SU-DHL-6 (cell line): Measurements from ENCODE around the gene MARVELD3.
"Not testable (repeated sequence)": the region's sequence is repeated elsewhere in the genome, so short reads cannot be mapped to it uniquely, and the experiment has no call there.

Experiments
- H2AFZ ChIP-seq: fragments of 200-600 bp; sonication (generic); 2 replicates; pipeline ENCODE4 v1.6.1; 2014; ENCODE audit warnings: low read depth, mild to moderate bottlenecking, moderate library complexity, mixed read lengths, antibody characterized with exemption, low read length; ENCODE audit not compliant: severe bottlenecking
- H3F3A ChIP-seq: fragments of 200-600 bp; shearing (Covaris generic); 2 replicates; pipeline ENCODE4 v1.6.0; 2016; ENCODE audit warnings: antibody characterized with exemption, mild to moderate bottlenecking; ENCODE audit not compliant: insufficient read depth
- H3K27ac ChIP-seq: fragments of 200-600 bp; sonication (generic); 2 replicates; pipeline ENCODE4 v1.5.1; 2016; ENCODE audit warnings: low read depth, mild to moderate bottlenecking, low read length, moderate library complexity, mixed read lengths
- H3K27me3 ChIP-seq: fragments of 200-600 bp; sonication (generic), shearing (Covaris generic); 2 replicates; pipeline ENCODE4 v1.6.0; 2014; ENCODE audit warnings: mild to moderate bottlenecking, low read length
- H3K36me3 ChIP-seq: fragments of 200-600 bp; sonication (generic); 2 replicates; pipeline ENCODE4 v1.6.1; 2014; ENCODE audit warnings: mild to moderate bottlenecking, low read length, mixed read lengths
- H3K4me2 ChIP-seq: fragments of 300-600, 200-600 bp; shearing (Covaris generic), sonication (generic); 2 replicates; pipeline ENCODE4 v1.6.0; 2014; ENCODE audit warnings: low read length, low read depth, mild to moderate bottlenecking; ENCODE audit not compliant: poor library complexity, severe bottlenecking
- H3K4me3 ChIP-seq: fragments of 200-600 bp; sonication (generic); 2 replicates; pipeline ENCODE4 v1.5.1; 2014; ENCODE audit warnings: antibody characterized with exemption, low read length, mild to moderate bottlenecking, mixed read lengths; ENCODE audit not compliant: insufficient read depth, poor library complexity, severe bottlenecking
- H3K79me2 ChIP-seq: fragments of 200-600 bp; sonication (generic); 2 replicates; pipeline ENCODE4 v1.6.1; 2014; ENCODE audit warnings: mild to moderate bottlenecking, low read length, moderate library complexity; ENCODE audit not compliant: insufficient read depth
- H3K9ac ChIP-seq: fragments of 200-600 bp; sonication (generic); 2 replicates; pipeline ENCODE4 v1.7.0; 2014; ENCODE audit warnings: mild to moderate bottlenecking, low read length
- H3K9me2 ChIP-seq: fragments of 200-600 bp; sonication (generic); replicated peaks from 2 replicates; pipeline ENCODE4 v1.6.1; 2014; ENCODE audit warnings: low read length; ENCODE audit not compliant: insufficient read depth
- H3K9me3 ChIP-seq: fragments of 200-600 bp; sonication (generic); 2 replicates; pipeline ENCODE4 v1.6.1; 2014; ENCODE audit warnings: low read length, mixed read lengths; ENCODE audit not compliant: insufficient read depth
- H4K20me1 ChIP-seq: fragments of 200-600 bp; sonication (generic); 2 replicates; pipeline ENCODE4 v1.6.1; 2014; ENCODE audit warnings: low read depth, mild to moderate bottlenecking, antibody characterized with exemption, low read length, moderate library complexity, mixed read lengths
- EZH2phosphoT487 ChIP-seq: fragments of 200-600 bp; sonication (generic), shearing (Covaris generic); conservative IDR thresholded peaks from 2 replicates; pipeline ENCODE4 v1.6.1; 2018; ENCODE audit warnings: mild to moderate bottlenecking, antibody characterized with exemption, low read length, moderate library complexity, mixed read lengths
- TF ChIP-seq, protein P1 (sequence below): fragments of 200-600 bp; sonication (generic); IDR thresholded peaks from one replicate; pipeline ENCODE4 v1.5.1; 2017; ENCODE audit warnings: antibody characterized with exemption, mild to moderate bottlenecking, low read length, moderate library complexity; ENCODE audit not compliant: insufficient read depth, poor library complexity, severe bottlenecking

The MARVELD3 gene

GRCh38 chr16:71626018-71626857, at the start of gene MARVELD3:
TSS of gene MARVELD3 (plus strand) at chr16:71626184. CDS start at chr16:71626230, 46 bp downstream.
- TF ChIP-seq, protein P1, sequence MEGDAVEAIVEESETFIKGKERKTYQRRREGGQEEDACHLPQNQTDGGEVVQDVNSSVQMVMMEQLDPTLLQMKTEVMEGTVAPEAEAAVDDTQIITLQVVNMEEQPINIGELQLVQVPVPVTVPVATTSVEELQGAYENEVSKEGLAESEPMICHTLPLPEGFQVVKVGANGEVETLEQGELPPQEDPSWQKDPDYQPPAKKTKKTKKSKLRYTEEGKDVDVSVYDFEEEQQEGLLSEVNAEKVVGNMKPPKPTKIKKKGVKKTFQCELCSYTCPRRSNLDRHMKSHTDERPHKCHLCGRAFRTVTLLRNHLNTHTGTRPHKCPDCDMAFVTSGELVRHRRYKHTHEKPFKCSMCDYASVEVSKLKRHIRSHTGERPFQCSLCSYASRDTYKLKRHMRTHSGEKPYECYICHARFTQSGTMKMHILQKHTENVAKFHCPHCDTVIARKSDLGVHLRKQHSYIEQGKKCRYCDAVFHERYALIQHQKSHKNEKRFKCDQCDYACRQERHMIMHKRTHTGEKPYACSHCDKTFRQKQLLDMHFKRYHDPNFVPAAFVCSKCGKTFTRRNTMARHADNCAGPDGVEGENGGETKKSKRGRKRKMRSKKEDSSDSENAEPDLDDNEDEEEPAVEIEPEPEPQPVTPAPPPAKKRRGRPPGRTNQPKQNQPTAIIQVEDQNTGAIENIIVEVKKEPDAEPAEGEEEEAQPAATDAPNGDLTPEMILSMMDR, result no peak
- no peak for TF ChIP-seq EZH2phosphoT487
- Histone ChIP-seq H3F3A (no peaks in the 10 kb centered on the region), H3K9ac (no peak within 1 kb of the TSS), H3K27me3 (no peaks in the 10 kb centered on the region), H3K79me2 (no peaks in the 10 kb centered on the region), H3K9me3 (no peaks in the 10 kb centered on the region), H3K4me2 (no peak within 1 kb of the TSS), H2AFZ (no peak within 1 kb of the TSS), H3K4me3 (no peak within 1 kb of the TSS), H3K27ac (no peak within 1 kb of the TSS), H4K20me1 (no peaks in the 10 kb centered on the region), H3K36me3 (no peaks in the 10 kb centered on the region), H3K9me2 (no peaks in the 10 kb centered on the region)

DNA sequence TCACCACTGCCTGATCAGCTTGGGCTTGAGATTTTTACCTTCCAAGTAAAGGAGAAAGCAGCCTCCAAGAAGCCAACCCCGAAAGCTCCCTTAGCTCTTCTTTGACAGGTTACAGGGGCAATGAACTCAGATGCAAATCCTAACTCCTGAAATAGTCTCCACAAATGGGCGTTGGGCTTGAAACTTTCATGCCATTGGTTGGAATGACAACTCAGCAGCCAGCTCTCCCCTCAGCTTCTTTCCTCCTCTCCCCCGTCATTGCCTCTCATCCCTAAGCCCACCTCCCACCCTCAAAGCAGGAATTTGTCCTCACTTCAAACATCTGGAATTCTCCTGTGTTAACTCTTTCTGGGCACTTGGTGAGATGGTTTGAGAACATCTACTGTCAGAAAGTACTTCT, 49.0 kb upstream of the MARVELD3 start, which contains the start of gene TAT:
Gene TAT, minus strand, starts transcription at position 122 of the 400 bp plus-strand sequence. CDS start 677 bp downstream, outside the sequence.
- Histone ChIP-seq H4K20me1 (no peaks in the 10 kb centered on the region), H3K36me3 (no peaks in the 10 kb centered on the region), H3K27ac (no peak within 1 kb of the TSS), H3K9me2 (no peaks in the 10 kb centered on the region), H2AFZ (no peak within 1 kb of the TSS), H3K4me2 (no peak within 1 kb of the TSS), H3K4me3 (no peak within 1 kb of the TSS), H3K9me3 (no peaks in the 10 kb centered on the region), H3F3A (no peaks in the 10 kb centered on the region), H3K27me3 (no peaks in the 10 kb centered on the region), H3K9ac (no peak within 1 kb of the TSS), H3K79me2 (no peaks in the 10 kb centered on the region)
- TF ChIP-seq, protein P1, result no peak
- TF ChIP-seq EZH2phosphoT487, result no peak

- H3K9ac ChIP-seq, H4K20me1 ChIP-seq, H3K27ac ChIP-seq, H3K9me2 ChIP-seq, H2AFZ ChIP-seq, H3K79me2 ChIP-seq, H3K9me3 ChIP-seq, H3K4me2 ChIP-seq, H3K4me3 ChIP-seq, H3F3A ChIP-seq, H3K27me3 ChIP-seq, H3K36me3 ChIP-seq: not testable (repeated sequence)
Observed at GRCh38 chr16:71582553-71582848, 43.5 kb upstream of the MARVELD3 start.

DNA sequence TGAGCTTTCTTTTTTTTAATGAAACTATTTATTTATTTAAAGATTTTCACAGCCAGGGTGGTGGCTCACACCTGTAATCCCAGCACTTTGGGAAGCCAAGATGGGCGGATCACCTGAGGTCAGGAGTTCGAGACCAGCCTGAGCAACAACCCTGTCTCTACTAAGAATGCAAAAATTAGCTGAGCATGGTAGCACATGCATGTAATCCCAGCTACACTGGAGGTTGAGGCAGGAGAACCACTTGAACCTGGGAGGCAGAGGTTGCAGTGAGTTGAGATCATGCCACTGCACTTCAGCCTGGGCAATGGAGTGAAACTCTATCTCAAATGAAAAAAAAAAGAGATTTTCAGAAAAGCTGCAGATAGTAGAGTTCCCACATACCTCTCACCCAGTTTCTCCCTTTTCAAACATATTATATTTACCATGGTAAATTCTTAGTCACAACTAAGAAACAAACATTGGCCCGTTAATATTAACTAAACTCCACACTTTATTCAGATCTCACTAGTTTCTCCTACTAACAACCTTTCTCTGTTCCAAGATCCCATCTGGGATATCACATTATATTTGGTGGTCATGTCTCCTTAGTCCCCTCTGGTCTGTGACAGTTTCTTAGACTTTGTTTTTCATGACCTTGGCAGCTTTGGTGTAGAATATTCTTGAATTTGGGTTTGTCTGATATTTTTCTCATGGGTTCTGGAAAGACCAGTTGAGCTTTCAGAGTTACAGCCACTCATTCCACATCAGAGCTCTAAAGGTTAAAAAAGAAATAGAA, 41.3 kb upstream of the MARVELD3 start:
- Histone ChIP-seq H3K9ac (no peak overlapping the region), H3F3A (no peaks in the 10 kb centered on the region), H4K20me1 (no peaks in the 10 kb centered on the region), H3K4me3 (no peak overlapping the region), H3K27me3 (no peaks in the 10 kb centered on the region), H3K9me3 (no peaks in the 10 kb centered on the region), H3K36me3 (no peaks in the 10 kb centered on the region), H3K27ac (no peak overlapping the region), H3K79me2 (no peaks in the 10 kb centered on the region), H2AFZ (no peak overlapping the region), H3K9me2 (no peaks in the 10 kb centered on the region), H3K4me2 (no peak overlapping the region)
- no peak for TF ChIP-seq EZH2phosphoT487
- TF ChIP-seq, protein P1, result no peak
